Liver (tissue), 9 donors: ENCODE results near the gene C12orf50. TPM values are rescaled to one million over a fixed set of nuclear protein-coding genes. Genes with fewer than 3 reads are reported as not detected.

ENCODE experiments used
- DNase-seq: peaks from one replicate; pipeline ENCODE4 v3.0.0-alpha.2; 2017; ENCODE audit warnings: low spot score
- H3K27ac ChIP-seq, 2 donors: one replicate each; pipeline ENCODE4 v1.7.0; 2013; ENCODE audit warnings: inconsistent platforms in 2 of 2, low read length in 2 of 2, control low read depth in 1 of 2, low read depth in 1 of 2, mild to moderate bottlenecking in 1 of 2
- H3K27me3 ChIP-seq, 4 donors: one replicate each; pipeline versions ENCODE4 v1.6.1 to v1.7.0; 2013; ENCODE audit warnings: low read length in 3 of 4, inconsistent platforms in 1 of 4, mild to moderate bottlenecking in 1 of 4, moderate library complexity in 1 of 4; ENCODE audit not compliant: control insufficient read depth in 4 of 4, insufficient read depth in 4 of 4
- H3K36me3 ChIP-seq, 4 donors: one replicate each; pipeline versions ENCODE4 v1.6.1 to v1.7.0; 2013; ENCODE audit warnings: low read length in 3 of 4, mild to moderate bottlenecking in 3 of 4, low read depth in 1 of 4, moderate library complexity in 1 of 4; ENCODE audit not compliant: control insufficient read depth in 4 of 4, insufficient read depth in 3 of 4
- H3K4me1 ChIP-seq, 4 donors: one replicate each; pipeline versions ENCODE4 v1.6.1 to v1.7.0; 2013; ENCODE audit warnings: low read length in 3 of 4, mild to moderate bottlenecking in 3 of 4, moderate library complexity in 1 of 4; ENCODE audit not compliant: control insufficient read depth in 4 of 4, insufficient read depth in 4 of 4
- H3K4me3 ChIP-seq, 3 donors: one replicate each; pipeline versions ENCODE4 v1.6.1 to v1.7.0; 2013; ENCODE audit warnings: low read length in 3 of 3, control low read depth in 1 of 3, low read depth in 1 of 3, mild to moderate bottlenecking in 1 of 3
- H3K9ac ChIP-seq, 2 donors: one replicate each; pipeline ENCODE4 v1.7.0; 2013; ENCODE audit warnings: low read length in 2 of 2, mild to moderate bottlenecking in 2 of 2, moderate library complexity in 2 of 2, control low read depth in 1 of 2, low read depth in 1 of 2
- H3K9me3 ChIP-seq, 4 donors: one replicate each; pipeline versions ENCODE4 v1.6.1 to v1.7.0; 2013; ENCODE audit warnings: low read length in 3 of 4; ENCODE audit not compliant: control insufficient read depth in 4 of 4
- EGR1 ChIP-seq, 2 donors: IDR thresholded peaks; 2 replicates each; pipeline ENCODE4 v1.6.1; 2016 to 2018; ENCODE audit warnings: antibody characterized with exemption in 2 of 2, low read depth in 2 of 2
- FOXA2 ChIP-seq: IDR thresholded peaks from 2 replicates; pipeline ENCODE4 v1.6.1; 2016; ENCODE audit warnings: antibody characterized with exemption
- GABPA ChIP-seq, 2 donors: IDR thresholded peaks in 1 of 2; conservative IDR thresholded peaks in 1 of 2; 2 replicates each; pipeline ENCODE4 v1.6.1; 2016; ENCODE audit warnings: antibody characterized with exemption in 2 of 2, mild to moderate bottlenecking in 1 of 2, moderate library complexity in 1 of 2
- HNF4A ChIP-seq, 2 donors: conservative IDR thresholded peaks; 2 replicates each; pipeline ENCODE4 v1.6.1; 2016; ENCODE audit warnings: antibody characterized with exemption in 2 of 2, mild to moderate bottlenecking in 2 of 2
- HNF4G ChIP-seq: IDR thresholded peaks from 2 replicates; pipeline ENCODE4 v1.6.1; 2016; ENCODE audit warnings: antibody characterized with exemption
- JUND ChIP-seq, 2 donors: IDR thresholded peaks; 2 replicates each; pipeline ENCODE4 v1.6.1; 2016; ENCODE audit warnings: antibody characterized with exemption in 2 of 2
- NR2F2 ChIP-seq: IDR thresholded peaks from 2 replicates; pipeline ENCODE4 v1.6.1; 2016; ENCODE audit warnings: antibody characterized with exemption
- RAD21 ChIP-seq, 2 donors: IDR thresholded peaks; 2 replicates each; pipeline ENCODE4 v1.6.1; 2016; ENCODE audit warnings: antibody characterized with exemption in 2 of 2, mild to moderate bottlenecking in 2 of 2
- RXRA ChIP-seq, 2 donors: IDR thresholded peaks; 2 replicates each; pipeline ENCODE4 v1.6.1; 2017 to 2018; ENCODE audit warnings: antibody characterized with exemption in 2 of 2, mild to moderate bottlenecking in 1 of 2
- SP1 ChIP-seq: IDR thresholded peaks from 2 replicates; pipeline ENCODE4 v1.6.1; 2018; ENCODE audit warnings: antibody characterized with exemption, mild to moderate bottlenecking
- TAF1 ChIP-seq: conservative IDR thresholded peaks from 2 replicates; pipeline ENCODE4 v1.6.1; 2016; ENCODE audit warnings: antibody characterized with exemption, mild to moderate bottlenecking
- YY1 ChIP-seq: IDR thresholded peaks from 2 replicates; pipeline ENCODE4 v1.6.1; 2016; ENCODE audit warnings: antibody characterized with exemption, mild to moderate bottlenecking
- WGBS: extraction: QIAGEN DNeasy Blood & Tissue Kit; methylation state at CpG from one replicate; pipeline ENCODE4 v1.1.7; 2013; 5-methylcytosine and 5-hydroxymethylcytosine counted together
- polyA plus RNA-seq, 2 donors: library from polyadenylated mRNA; stranded (reverse) in 1 of 2; unstranded in 1 of 2; fragments of 200-250 nt in 1 of 2; fragments of >200 nt in 1 of 2; fragmentation: Nextera tagmentation in 1 of 2; extraction: Ambion mirVana in 1 of 2; gene quantifications; one replicate each; pipeline versions ENCODE4 v1.2.1 to v1.2.3, GENCODE V29; 2013 to 2015
- total RNA-seq, 2 donors: library from RNA; depleted of rRNA; stranded (reverse); fragments of >200 nt; gene quantifications; one replicate each; pipeline ENCODE4 v1.2.3, GENCODE V29; 2014
- TF ChIP-seq, protein P1 (sequence below): IDR thresholded peaks from 2 replicates; pipeline ENCODE4 v1.6.1; 2016; ENCODE audit warnings: antibody characterized with exemption
- TF ChIP-seq, protein P2 (sequence below): IDR thresholded peaks from 2 replicates; pipeline ENCODE4 v1.6.1; 2016; ENCODE audit warnings: antibody characterized with exemption
- TF ChIP-seq, protein P3 (sequence below): IDR thresholded peaks from 2 replicates; pipeline ENCODE4 v1.6.1; 2016; ENCODE audit warnings: antibody characterized with exemption
- TF ChIP-seq, protein P4 (sequence below): IDR thresholded peaks from 2 replicates; pipeline ENCODE4 v1.6.1; 2016; ENCODE audit warnings: antibody characterized with exemption, mild to moderate bottlenecking
- donor health status: healthy.
- donor health status: healthy.
- donor health status: healthy.
- donor health status: healthy.
- donor health status: healthy.

C12orf50 gene
- total and polyA plus RNA-seq, 4 donors: 0.08 TPM; not detected in 3

DNA sequence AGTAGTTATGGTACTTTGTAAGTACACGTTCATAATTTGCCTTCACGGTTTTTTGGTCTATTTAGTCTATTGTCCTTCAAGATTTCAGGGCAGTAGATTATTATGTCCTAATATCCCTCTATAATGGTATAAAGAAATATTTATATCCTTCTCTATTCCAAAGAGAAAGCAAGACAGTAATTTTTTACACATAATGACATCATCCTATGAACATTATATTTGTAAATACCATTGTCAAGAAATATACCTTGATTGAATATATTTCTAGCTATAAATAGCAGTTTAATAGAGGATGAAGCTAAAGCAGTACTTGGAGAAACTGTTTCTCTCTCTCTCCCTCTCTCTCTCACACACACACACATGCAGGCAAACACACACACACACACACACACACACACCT is 77.0 kb downstream of the C12orf50 start:
- H3K27me3 ChIP-seq: no peaks in the 10 kb centered on the region
- no peaks in the 10 kb centered on the region for H3K36me3 ChIP-seq
- TF ChIP-seq EGR1 (IDR thresholded peaks at IDR 0.05; ENCODE audit: low read depth in 2 of 2) (no peak), RXRA (IDR thresholded peaks at IDR 0.05) (no peak), JUND (IDR thresholded peaks at IDR 0.05) (no peak), HNF4A (conservative IDR thresholded peaks at IDR 0.05) (no peak), GABPA (IDR thresholded peaks at IDR 0.05 in 1 of 2, conservative IDR thresholded peaks at IDR 0.05 in 1 of 2) (no peak), TAF1 (no peak), HNF4G (no peak), RAD21 (IDR thresholded peaks at IDR 0.05) (no peak), FOXA2 (no peak), NR2F2 (no peak), SP1 (no peak), YY1 (no peak)
- TF ChIP-seq, protein P1, sequence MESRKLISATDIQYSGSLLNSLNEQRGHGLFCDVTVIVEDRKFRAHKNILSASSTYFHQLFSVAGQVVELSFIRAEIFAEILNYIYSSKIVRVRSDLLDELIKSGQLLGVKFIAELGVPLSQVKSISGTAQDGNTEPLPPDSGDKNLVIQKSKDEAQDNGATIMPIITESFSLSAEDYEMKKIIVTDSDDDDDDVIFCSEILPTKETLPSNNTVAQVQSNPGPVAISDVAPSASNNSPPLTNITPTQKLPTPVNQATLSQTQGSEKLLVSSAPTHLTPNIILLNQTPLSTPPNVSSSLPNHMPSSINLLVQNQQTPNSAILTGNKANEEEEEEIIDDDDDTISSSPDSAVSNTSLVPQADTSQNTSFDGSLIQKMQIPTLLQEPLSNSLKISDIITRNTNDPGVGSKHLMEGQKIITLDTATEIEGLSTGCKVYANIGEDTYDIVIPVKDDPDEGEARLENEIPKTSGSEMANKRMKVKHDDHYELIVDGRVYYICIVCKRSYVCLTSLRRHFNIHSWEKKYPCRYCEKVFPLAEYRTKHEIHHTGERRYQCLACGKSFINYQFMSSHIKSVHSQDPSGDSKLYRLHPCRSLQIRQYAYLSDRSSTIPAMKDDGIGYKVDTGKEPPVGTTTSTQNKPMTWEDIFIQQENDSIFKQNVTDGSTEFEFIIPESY: no peak
- TF ChIP-seq, protein P2, sequence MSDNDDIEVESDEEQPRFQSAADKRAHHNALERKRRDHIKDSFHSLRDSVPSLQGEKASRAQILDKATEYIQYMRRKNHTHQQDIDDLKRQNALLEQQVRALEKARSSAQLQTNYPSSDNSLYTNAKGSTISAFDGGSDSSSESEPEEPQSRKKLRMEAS: no peak
- TF ChIP-seq, protein P3, sequence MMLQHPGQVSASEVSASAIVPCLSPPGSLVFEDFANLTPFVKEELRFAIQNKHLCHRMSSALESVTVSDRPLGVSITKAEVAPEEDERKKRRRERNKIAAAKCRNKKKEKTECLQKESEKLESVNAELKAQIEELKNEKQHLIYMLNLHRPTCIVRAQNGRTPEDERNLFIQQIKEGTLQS: no peak
- TF ChIP-seq, protein P4, sequence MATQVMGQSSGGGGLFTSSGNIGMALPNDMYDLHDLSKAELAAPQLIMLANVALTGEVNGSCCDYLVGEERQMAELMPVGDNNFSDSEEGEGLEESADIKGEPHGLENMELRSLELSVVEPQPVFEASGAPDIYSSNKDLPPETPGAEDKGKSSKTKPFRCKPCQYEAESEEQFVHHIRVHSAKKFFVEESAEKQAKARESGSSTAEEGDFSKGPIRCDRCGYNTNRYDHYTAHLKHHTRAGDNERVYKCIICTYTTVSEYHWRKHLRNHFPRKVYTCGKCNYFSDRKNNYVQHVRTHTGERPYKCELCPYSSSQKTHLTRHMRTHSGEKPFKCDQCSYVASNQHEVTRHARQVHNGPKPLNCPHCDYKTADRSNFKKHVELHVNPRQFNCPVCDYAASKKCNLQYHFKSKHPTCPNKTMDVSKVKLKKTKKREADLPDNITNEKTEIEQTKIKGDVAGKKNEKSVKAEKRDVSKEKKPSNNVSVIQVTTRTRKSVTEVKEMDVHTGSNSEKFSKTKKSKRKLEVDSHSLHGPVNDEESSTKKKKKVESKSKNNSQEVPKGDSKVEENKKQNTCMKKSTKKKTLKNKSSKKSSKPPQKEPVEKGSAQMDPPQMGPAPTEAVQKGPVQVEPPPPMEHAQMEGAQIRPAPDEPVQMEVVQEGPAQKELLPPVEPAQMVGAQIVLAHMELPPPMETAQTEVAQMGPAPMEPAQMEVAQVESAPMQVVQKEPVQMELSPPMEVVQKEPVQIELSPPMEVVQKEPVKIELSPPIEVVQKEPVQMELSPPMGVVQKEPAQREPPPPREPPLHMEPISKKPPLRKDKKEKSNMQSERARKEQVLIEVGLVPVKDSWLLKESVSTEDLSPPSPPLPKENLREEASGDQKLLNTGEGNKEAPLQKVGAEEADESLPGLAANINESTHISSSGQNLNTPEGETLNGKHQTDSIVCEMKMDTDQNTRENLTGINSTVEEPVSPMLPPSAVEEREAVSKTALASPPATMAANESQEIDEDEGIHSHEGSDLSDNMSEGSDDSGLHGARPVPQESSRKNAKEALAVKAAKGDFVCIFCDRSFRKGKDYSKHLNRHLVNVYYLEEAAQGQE: no peak
- H3K9me3 ChIP-seq: no peaks in the 10 kb centered on the region
- DNase-seq: no peak
- 57% methylated on average over 2 of the region's 2 CpGs for WGBS
- no peak overlapping the region for H3K4me3 ChIP-seq
- no peak overlapping the region for H3K9ac ChIP-seq
- no peaks in the 10 kb centered on the region for H3K4me1 ChIP-seq
- H3K27ac ChIP-seq: no peak overlapping the region

DNA sequence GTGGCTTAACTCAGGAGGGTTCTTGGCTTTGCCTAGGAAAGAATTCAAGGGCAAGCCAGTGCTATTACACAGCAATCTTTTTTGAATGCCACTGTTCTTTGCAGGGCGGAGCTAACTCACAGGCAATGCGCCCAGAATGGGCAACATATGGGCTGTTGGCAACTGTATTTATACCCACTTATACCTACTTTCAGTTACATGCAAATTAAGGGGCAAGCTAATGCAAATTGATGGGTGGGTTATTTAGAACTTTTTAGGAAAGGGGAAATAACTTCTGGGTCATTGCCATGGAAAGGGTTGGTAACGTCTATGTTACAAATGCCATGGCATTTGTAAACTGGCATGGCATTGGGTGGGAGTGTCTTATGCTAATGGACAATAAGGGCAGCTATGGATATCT is 85.4 kb downstream of the C12orf50 start:
- no peaks in the 10 kb centered on the region for H3K36me3 ChIP-seq

More for the DNA sequence above, 85.4 kb downstream of the C12orf50 start:
- no peaks in the 10 kb centered on the region for H3K27me3 ChIP-seq
- H3K4me1 ChIP-seq: no peaks in the 10 kb centered on the region
- no peaks in the 10 kb centered on the region for H3K9me3 ChIP-seq
- no peak overlapping the region for H3K27ac ChIP-seq
- TF ChIP-seq HNF4G: no peak
- TF ChIP-seq, protein P4: no peak
- no peak for TF ChIP-seq RAD21 (IDR thresholded peaks at IDR 0.05)
- no peak for DNase-seq
- no peak overlapping the region for H3K4me3 ChIP-seq
- 75% methylated on average over 3 of the region's 3 CpGs for WGBS
- H3K9ac ChIP-seq: no peak overlapping the region
